HEK293 (cell line): ENCODE measurements around the gene GSS.

Experiments used
- CTCF ChIP-seq: fragments of 450-650 bp; formaldehyde crosslinking; IDR thresholded peaks from 2 replicates; pipeline ENCODE4 v1.5.1; 2016; ENCODE audit warnings: missing biosample characterization, missing genetic modification characterization
- GLIS1 ChIP-seq: fragments of 450-650 bp; formaldehyde crosslinking; IDR thresholded peaks from 2 replicates; pipeline ENCODE4 v1.5.1; 2016; ENCODE audit warnings: missing biosample characterization, missing genetic modification characterization
- KLF9 ChIP-seq: fragments of 450-650 bp; formaldehyde crosslinking; IDR thresholded peaks from 2 replicates; pipeline ENCODE4 v1.5.1; 2016; ENCODE audit warnings: missing biosample characterization, missing genetic modification characterization, low read depth
- MZF1 ChIP-seq: fragments of 450-650 bp; formaldehyde crosslinking; IDR thresholded peaks from 2 replicates; pipeline ENCODE4 v1.5.1; 2017; ENCODE audit warnings: missing biosample characterization, missing genetic modification characterization, borderline replicate concordance
- SP2 ChIP-seq: fragments of 450-650 bp; formaldehyde crosslinking; IDR thresholded peaks from 2 replicates; pipeline ENCODE4 v1.5.1; 2016; ENCODE audit warnings: missing biosample characterization, missing genetic modification characterization
- ZBTB26 ChIP-seq: fragments of 450-650 bp; formaldehyde crosslinking; optimal IDR thresholded peaks from 2 replicates; pipeline ENCODE3; 2016; ENCODE audit warnings: missing biosample characterization, mild to moderate bottlenecking, missing genetic modification characterization
- ZBTB44 ChIP-seq: fragments of 450-650 bp; IDR thresholded peaks from 2 replicates; pipeline ENCODE4 v1.5.1; 2018; ENCODE audit warnings: missing biosample characterization, mild to moderate bottlenecking, missing genetic modification characterization
- ZNF274 ChIP-seq, 2 experiments: fragments of 200-500 bp in 1 of 2; fragments of 450-650 bp in 1 of 2; sonication (Bioruptor generic) in 1 of 2; formaldehyde crosslinking in 1 of 2; IDR thresholded peaks; 2 replicates each; pipeline versions ENCODE4 v1.5.1 to v1.6.1; 2014 to 2016; ENCODE audit warnings: borderline replicate concordance in 1 of 2, inconsistent platforms in 1 of 2, low read length in 1 of 2, missing biosample characterization in 1 of 2, missing genetic modification characterization in 1 of 2
- ZNF280D ChIP-seq: fragments of 450-650 bp; formaldehyde crosslinking; IDR thresholded peaks from 2 replicates; pipeline ENCODE4 v1.5.1; 2016; ENCODE audit warnings: missing biosample characterization, missing genetic modification characterization
- ZNF350 ChIP-seq: fragments of 450-650 bp; formaldehyde crosslinking; IDR thresholded peaks from 2 replicates; pipeline ENCODE4 v1.5.0; 2017; ENCODE audit warnings: missing biosample characterization, mild to moderate bottlenecking, missing genetic modification characterization
- ZNF548 ChIP-seq: fragments of 450-650 bp; formaldehyde crosslinking; IDR thresholded peaks from 2 replicates; pipeline ENCODE4 v1.5.1; 2016; ENCODE audit warnings: missing biosample characterization, missing genetic modification characterization
- ZNF777 ChIP-seq: fragments of 450-650 bp; formaldehyde crosslinking; IDR thresholded peaks from 2 replicates; pipeline ENCODE4 v1.5.1; 2017; ENCODE audit warnings: missing biosample characterization, missing genetic modification characterization, borderline replicate concordance
- TF ChIP-seq, protein P1 (sequence below): fragments of 450-650 bp; formaldehyde crosslinking; IDR thresholded peaks from 2 replicates; pipeline ENCODE4 v1.5.1; 2017; ENCODE audit warnings: missing biosample characterization, missing genetic modification characterization

DNA sequence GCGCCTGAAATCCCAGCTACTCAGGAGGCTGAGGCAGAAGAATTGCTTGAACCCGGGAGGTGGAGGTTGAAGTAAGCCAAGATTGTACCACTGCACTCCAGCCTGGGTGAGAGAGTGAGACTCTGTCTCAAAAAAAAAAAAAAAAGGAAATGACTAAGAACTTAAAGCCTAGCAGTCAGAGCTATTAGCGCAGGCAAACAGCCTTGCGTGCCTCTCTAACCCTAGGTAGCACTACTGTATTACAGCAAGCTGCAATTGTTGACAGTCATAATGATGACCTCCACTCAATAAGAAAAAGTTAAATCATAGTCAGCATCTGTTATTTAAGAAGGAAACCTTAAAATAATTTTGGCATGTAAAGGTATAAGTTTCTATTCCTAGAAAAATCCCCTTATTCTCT lies 14.4 kb downstream of the GSS start:
- TF ChIP-seq ZBTB26 (tag by site-specific recombination), result no peak
- TF ChIP-seq CTCF (tag by site-specific recombination), result no peak
- TF ChIP-seq ZNF777 (tag by site-specific recombination), result no peak
- no peak for TF ChIP-seq ZNF350
- TF ChIP-seq ZNF548 (tag by site-specific recombination), result no peak
- TF ChIP-seq ZBTB44 (tag by site-specific recombination), result no peak
- no peak for TF ChIP-seq SP2
- TF ChIP-seq, protein P1, sequence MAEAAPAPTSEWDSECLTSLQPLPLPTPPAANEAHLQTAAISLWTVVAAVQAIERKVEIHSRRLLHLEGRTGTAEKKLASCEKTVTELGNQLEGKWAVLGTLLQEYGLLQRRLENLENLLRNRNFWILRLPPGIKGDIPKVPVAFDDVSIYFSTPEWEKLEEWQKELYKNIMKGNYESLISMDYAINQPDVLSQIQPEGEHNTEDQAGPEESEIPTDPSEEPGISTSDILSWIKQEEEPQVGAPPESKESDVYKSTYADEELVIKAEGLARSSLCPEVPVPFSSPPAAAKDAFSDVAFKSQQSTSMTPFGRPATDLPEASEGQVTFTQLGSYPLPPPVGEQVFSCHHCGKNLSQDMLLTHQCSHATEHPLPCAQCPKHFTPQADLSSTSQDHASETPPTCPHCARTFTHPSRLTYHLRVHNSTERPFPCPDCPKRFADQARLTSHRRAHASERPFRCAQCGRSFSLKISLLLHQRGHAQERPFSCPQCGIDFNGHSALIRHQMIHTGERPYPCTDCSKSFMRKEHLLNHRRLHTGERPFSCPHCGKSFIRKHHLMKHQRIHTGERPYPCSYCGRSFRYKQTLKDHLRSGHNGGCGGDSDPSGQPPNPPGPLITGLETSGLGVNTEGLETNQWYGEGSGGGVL (tag by site-specific recombination), result no peak
- TF ChIP-seq ZNF274 (IDR thresholded peaks at IDR 0.05; ENCODE audit: low read length), result no peak
- TF ChIP-seq ZNF274 (tag by site-specific recombination; IDR thresholded peaks at IDR 0.05; ENCODE audit: borderline replicate concordance), result no peak
- no peak for TF ChIP-seq GLIS1 (tag by site-specific recombination)
- no peak for TF ChIP-seq KLF9 (tag by site-specific recombination)
- no peak for TF ChIP-seq MZF1 (tag by site-specific recombination)
- no peak for TF ChIP-seq ZNF280D (tag by site-specific recombination)
